GM21528 (cell line): Measurements from ENCODE around the gene GNAI3.

ENCODE experiments used
- ATAC-seq: cut with Tn5 transposase; IDR thresholded peaks from one replicate; pipeline ENCODE4 v1.9.1; 2021; ENCODE audit warnings: mild to moderate bottlenecking, moderate library complexity; ENCODE audit not compliant: unreplicated experiment, low FRiP score

Gene GNAI3

GRCh38 chr1:109621379-109622136 lies 73.1 kb downstream of the GNAI3 start:
- ATAC-seq, result no peak

GRCh38 chr1:109622137-109622892 lies 73.9 kb downstream of the GNAI3 start:
- ATAC-seq, result no peak

GRCh38 chr1:109622895-109623294 lies 74.5 kb downstream of the GNAI3 start:
- ATAC-seq, result no peak

GRCh38 chr1:109623601-109624161 lies 75.3 kb downstream of the GNAI3 start:
- no peak for ATAC-seq

GRCh38 chr1:109624201-109625010 lies 76.0 kb downstream of the GNAI3 start:
- no peak for ATAC-seq

GRCh38 chr1:109625176-109625575 lies 76.8 kb downstream of the GNAI3 start:
- ATAC-seq, result no peak

- ATAC-seq, result no peak
These were observed 77.5 kb downstream of the GNAI3 start for GRCh38 chr1:109625601-109626560.

GRCh38 chr1:109626682-109627408 lies 78.4 kb downstream of the GNAI3 start:
- ATAC-seq, result no peak

- ATAC-seq, result no peak
These were observed 79.4 kb downstream of the GNAI3 start for GRCh38 chr1:109627692-109628399.

- ATAC-seq, result no peak
These were observed 80.3 kb downstream of the GNAI3 start for GRCh38 chr1:109628540-109629321.

- ATAC-seq, result no peak
These were observed 81.1 kb downstream of the GNAI3 start for GRCh38 chr1:109629372-109630030.

- no peak for ATAC-seq
These were observed 81.9 kb downstream of the GNAI3 start for GRCh38 chr1:109630081-109630897.

GRCh38 chr1:109630898-109631512 lies 82.6 kb downstream of the GNAI3 start:
- ATAC-seq, result no peak

- no peak for ATAC-seq
These were observed 83.4 kb downstream of the GNAI3 start for GRCh38 chr1:109631513-109632505.
